ENCODE measurements around the gene NOP14.
A peak's percentile ranks its signal among the peaks of the same experiment; 100 is the strongest.
"Not testable (repeated sequence)": the region's sequence is repeated elsewhere in the genome, so short reads cannot be mapped to it uniquely, and the experiment has no call there.

Gene NOP14

GRCh38 chr4:2950221-2950989 is 12.8 kb downstream of the NOP14 start:
- no peak for TF ChIP-seq CTCF (IDR thresholded peaks at IDR 0.05; ENCODE audit: insufficient read depth, low read length, poor library complexity, severe bottlenecking)
- Histone ChIP-seq H3K4me3 (replicated peaks; ENCODE audit: low read depth, low read length) (no peak overlapping the region), H3K27me3 (replicated peaks; ENCODE audit: control insufficient read depth, insufficient read depth, low read length) (no peaks in the 10 kb centered on the region), H3K36me3 (ENCODE audit: control insufficient read depth, insufficient read depth, low read length) (peaks cover 49% of the 10 kb centered on the region)
- DNase-seq (ENCODE audit: extremely low read depth, insufficient read length), result no peak

- Histone ChIP-seq H3K36me3 (ENCODE audit: control insufficient read depth, insufficient read depth, low read length) (peaks cover 54% of the 10 kb centered on the region), H3K27me3 (replicated peaks; ENCODE audit: control insufficient read depth, insufficient read depth, low read length) (no peaks in the 10 kb centered on the region)
- no peak for DNase-seq (ENCODE audit: extremely low read depth, insufficient read length)
These were observed 13.5 kb downstream of the NOP14 start for GRCh38 chr4:2949782-2950125.

GRCh38 chr4:2948895-2949781 is 14.1 kb downstream of the NOP14 start:
- TF ChIP-seq CTCF (IDR thresholded peaks at IDR 0.05; ENCODE audit: insufficient read depth, low read length, poor library complexity, severe bottlenecking), result peak; percentile 60
- DNase-seq (ENCODE audit: extremely low read depth, insufficient read length), result no peak

More at GRCh38 chr4:2949782-2950125, 13.5 kb downstream of the NOP14 start:
- no peak overlapping the region for H3K4me3 ChIP-seq (replicated peaks; ENCODE audit: low read depth, low read length)
- TF ChIP-seq CTCF (IDR thresholded peaks at IDR 0.05; ENCODE audit: insufficient read depth, low read length, poor library complexity, severe bottlenecking), result no peak

GRCh38 chr4:2947926-2948325 is 15.3 kb downstream of the NOP14 start:
- H3K27me3 ChIP-seq (replicated peaks; ENCODE audit: control insufficient read depth, insufficient read depth, low read length), result no peaks in the 10 kb centered on the region
- no peak for TF ChIP-seq CTCF (IDR thresholded peaks at IDR 0.05; ENCODE audit: insufficient read depth, low read length, poor library complexity, severe bottlenecking)
- no peak overlapping the region for H3K4me3 ChIP-seq (replicated peaks; ENCODE audit: low read depth, low read length)
- no peak for DNase-seq (ENCODE audit: extremely low read depth, insufficient read length)
- H3K36me3 ChIP-seq (ENCODE audit: control insufficient read depth, insufficient read depth, low read length), result peaks cover 63% of the 10 kb centered on the region

More at GRCh38 chr4:2948895-2949781, 14.1 kb downstream of the NOP14 start:
- no peaks in the 10 kb centered on the region for H3K27me3 ChIP-seq (replicated peaks; ENCODE audit: control insufficient read depth, insufficient read depth, low read length)
- no peak overlapping the region for H3K4me3 ChIP-seq (replicated peaks; ENCODE audit: low read depth, low read length)
- peaks cover 57% of the 10 kb centered on the region for H3K36me3 ChIP-seq (ENCODE audit: control insufficient read depth, insufficient read depth, low read length)

- Histone ChIP-seq H3K27me3 (replicated peaks; ENCODE audit: control insufficient read depth, insufficient read depth, low read length) (no peaks in the 10 kb centered on the region), H3K4me3 (replicated peaks; ENCODE audit: low read depth, low read length) (no peak overlapping the region), H3K36me3 (ENCODE audit: control insufficient read depth, insufficient read depth, low read length) (peaks cover 62% of the 10 kb centered on the region)
- DNase-seq (ENCODE audit: extremely low read depth, insufficient read length), result no peak
- no peak for TF ChIP-seq CTCF (IDR thresholded peaks at IDR 0.05; ENCODE audit: insufficient read depth, low read length, poor library complexity, severe bottlenecking)
These were observed 16.2 kb downstream of the NOP14 start for GRCh38 chr4:2946812-2947600.

GRCh38 chr4:2945619-2946604 is 17.3 kb downstream of the NOP14 start:
- H3K4me3 ChIP-seq (replicated peaks; ENCODE audit: low read depth, low read length); H3K27me3 ChIP-seq (replicated peaks; ENCODE audit: control insufficient read depth, insufficient read depth, low read length); DNase-seq (ENCODE audit: extremely low read depth, insufficient read length): not testable (repeated sequence)
- peaks cover 65% of the 10 kb centered on the region for H3K36me3 ChIP-seq (ENCODE audit: control insufficient read depth, insufficient read depth, low read length)

Data from GM06990 (cell line).